ENCODE results near the gene OSTM1. TPM values are rescaled to one million over a fixed set of nuclear protein-coding genes. Genes with fewer than 3 reads are reported as not detected.

Gene OSTM1
- total and polyA plus RNA-seq, 9 of the 15 experiments (the other 6 are each of a cell fraction or from before 2014, with no cell fraction given) = 5.6 to 29.5 (median 16.3) TPM

GRCh38 chr6:108083349-108083748, 8.8 kb upstream of the OSTM1 start:
- POLR2A ChIA-PET = interaction anchor here (0.7 kb wide), 1 partner anchor 722 kb away, joined by 3 read pairs; no protein-coding TSS in a partner anchor
- Histone ChIP-seq H3K79me2 (ENCODE audit: control insufficient read depth, insufficient read depth, low read length) (no peaks in the 10 kb centered on the region), H3K4me3 (no peak overlapping the region), H3K9me3 (replicated peaks; ENCODE audit: control insufficient read depth, insufficient read depth, low read depth, low read length) (no peaks in the 10 kb centered on the region), H2AFZ (ENCODE audit: low read depth, low read length) (no peak overlapping the region), H3K27ac (ENCODE audit: extremely low read depth, low read depth, low read length) (no peak overlapping the region), H3K4me1 (replicated peaks in 1 of 2; ENCODE audit: control insufficient read depth in 2 of 2, insufficient read depth in 2 of 2, low read length in 2 of 2) (no peaks in the 10 kb centered on the region), H3K27me3 (ENCODE audit: control insufficient read depth in 2 of 2, insufficient read depth in 2 of 2, low read length in 2 of 2) (peaks cover 0 to 5% of the 10 kb centered on the region in 2 experiments; a peak in 3 of 5 replicates), H3K9me1 (ENCODE audit: control insufficient read depth, insufficient read depth, low read length) (no peaks in the 10 kb centered on the region), H3K4me2 (ENCODE audit: insufficient read depth, low read length) (no peak overlapping the region), H3K9ac (ENCODE audit: insufficient read depth in 1 of 2, low read depth in 2 of 2, low read length in 2 of 2) (no peak overlapping the region), H4K20me1 (replicated peaks; ENCODE audit: control insufficient read depth, insufficient read depth, low read length) (no peaks in the 10 kb centered on the region), H3K36me3 (ENCODE audit: control insufficient read depth, insufficient read depth, low read length) (no peaks in the 10 kb centered on the region)
- BruUV-seq (replicated peaks) = no TSS peak
- in situ Hi-C loops (cut with MboI) = no loop called here
- no peak; the same call in 2 of the 3 replicates for ATAC-seq
- no peak for FAIRE-seq
- intact Hi-C loops (cut with micrococcal nuclease) = no loop called here
- CTCF ChIA-PET (ENCODE audit: low intra/inter-chr PET ratio) = no interaction called here
- 43% methylated on average over 5 of the region's 5 CpGs for WGBS (ENCODE audit: insufficient coverage, low coverage, missing lambda C conversion rate)
- TF ChIP-seq TRIM24 (IDR thresholded peaks at IDR 0.05) (0 out of 4 replicates have a peak, but pooled peaks have one; percentile 19 to 21), PRDM10 (IDR thresholded peaks at IDR 0.05; ENCODE audit: partially characterized antibody) (no peak), NR2C2 (CRISPR knock-in tag; IDR thresholded peaks at IDR 0.05) (no peak), NR2C2 (tag; IDR thresholded peaks at IDR 0.05) (peak; percentile 59), ZNF707 (CRISPR knock-in tag; conservative IDR thresholded peaks at IDR 0.05) (no peak), FOXA3 (CRISPR knock-in tag; conservative IDR thresholded peaks at IDR 0.05 in 1 of 2, IDR thresholded peaks at IDR 0.05 in 1 of 2) (no peak), SRSF9 (IDR thresholded peaks at IDR 0.05; ENCODE audit: borderline replicate concordance, low read depth, low read length) (no peak), MEIS2 (IDR thresholded peaks at IDR 0.05; ENCODE audit: partially characterized antibody) (peak; percentile 10), PKNOX1 (IDR thresholded peaks at IDR 0.05) (0 out of 2 replicates have a peak, but pooled peaks have one; percentile 10), KDM1A (IDR thresholded peaks at IDR 0.05) (peak; percentile 20 to 37; a peak in 1 of 4 replicates), NR2C1 (IDR thresholded peaks at IDR 0.05) (no peak), NR2C1 (tag; IDR thresholded peaks at IDR 0.05) (peak; percentile 74; the same call in 1 of the 2 replicates), CEBPB (tag; IDR thresholded peaks at IDR 0.05) (peak; percentile 69), DDX20 (tag; IDR thresholded peaks at IDR 0.05; ENCODE audit: low read depth) (no peak)
- no peak for DNase-seq (ENCODE audit: extremely low read depth in 1 of 4, low spot score in 3 of 4)

All from K562 (cell line).